WTC11 (cell line): ENCODE results near the gene ZNF358. TPM values are rescaled to one million over a fixed set of nuclear protein-coding genes. Genes with fewer than 3 reads are reported as not detected.

Experiments used
- ATAC-seq: fragments of 200-7000 bp; cut with Tn5 transposase; 2 replicates; pipeline ENCODE4 v1.10.0; 2021; ENCODE audit warnings: mild to moderate bottlenecking, moderate library complexity
- CTCF ChIA-PET: fragments of 300-600 bp; sonication (Branson Sonifier 250); formaldehyde crosslinking; loops from one replicate; lab custom pipeline; 2021; ENCODE audit warnings: antibody characterized with exemption; lab: Charles Lee
- POLR2A ChIA-PET: fragments of 350-600 bp; sonication (Branson Sonifier 250); formaldehyde crosslinking; loops from one replicate; lab custom pipeline; 2021; ENCODE audit warnings: antibody characterized with exemption; lab: Charles Lee
- DNase-seq: peaks from one replicate; pipeline ENCODE4 v3.0.0; 2021; ENCODE audit warnings: low spot score
- H3K27ac Mint-ChIP-seq: 2 replicates; pipeline ENCODE4 v1.8.0; 2021; ENCODE audit warnings: mixed read lengths
- H3K27me3 Mint-ChIP-seq: 2 replicates; pipeline ENCODE4 v1.8.0; 2021; ENCODE audit warnings: low read depth, mild to moderate bottlenecking, moderate library complexity, mixed read lengths
- H3K36me3 Mint-ChIP-seq: 2 replicates; pipeline ENCODE4 v1.8.0; 2021; ENCODE audit warnings: mixed read lengths
- H3K4me1 Mint-ChIP-seq: 2 replicates; pipeline ENCODE4 v1.8.0; 2022; ENCODE audit warnings: mixed read lengths
- H3K4me3 Mint-ChIP-seq: 2 replicates; pipeline ENCODE4 v1.8.0; 2021; ENCODE audit warnings: mild to moderate bottlenecking, moderate library complexity, mixed read lengths
- H3K9me3 Mint-ChIP-seq: 2 replicates; pipeline ENCODE4 v1.8.0; 2021; ENCODE audit warnings: mixed read lengths
- GABPB1 ChIP-seq: sonication (generic); formaldehyde crosslinking; IDR thresholded peaks from 2 replicates; pipeline ENCODE4 v1.8.1; 2023; ENCODE audit warnings: mild to moderate bottlenecking, missing genetic modification reagents
- GTF2I ChIP-seq: fragments of 250-450 bp; sonication (Bioruptor Pico); conservative IDR thresholded peaks from 2 replicates; pipeline ENCODE4 v1.4.0; 2021; ENCODE audit warnings: mild to moderate bottlenecking
- MYBL2 ChIP-seq: sonication (generic); formaldehyde crosslinking; IDR thresholded peaks from 2 replicates; pipeline ENCODE4 v1.8.1; 2023; ENCODE audit warnings: mild to moderate bottlenecking, moderate library complexity, missing genetic modification reagents
- PRRX2 ChIP-seq: fragments of 250-450 bp; sonication (Bioruptor Pico); IDR thresholded peaks from 2 replicates; pipeline ENCODE4 v1.8.0; 2021; ENCODE audit warnings: mild to moderate bottlenecking
- RELA ChIP-seq: sonication (generic); formaldehyde crosslinking; IDR thresholded peaks from 2 replicates; pipeline ENCODE4 v1.8.1; 2022; ENCODE audit warnings: missing genetic modification reagents, mild to moderate bottlenecking, borderline replicate concordance
- SMAD3 ChIP-seq: sonication (generic); formaldehyde crosslinking; IDR thresholded peaks from 2 replicates; pipeline ENCODE4 v1.8.0; 2022; ENCODE audit warnings: missing genetic modification reagents, mild to moderate bottlenecking, borderline replicate concordance
- ZNF121 ChIP-seq: sonication (generic); formaldehyde crosslinking; IDR thresholded peaks from 2 replicates; pipeline ENCODE4 v1.8.0; 2023; ENCODE audit warnings: missing genetic modification reagents
- ZNF232 ChIP-seq: sonication (generic); formaldehyde crosslinking; IDR thresholded peaks from 2 replicates; pipeline ENCODE4 v1.8.0; 2022; ENCODE audit warnings: mild to moderate bottlenecking, missing genetic modification reagents
- total RNA-seq: library from RNA; stranded (reverse); gene quantifications from 3 replicates; pipeline ENCODE4 v1.2.3, GENCODE V29; 2021
- TF ChIP-seq, protein P1 (sequence below): sonication (generic); formaldehyde crosslinking; IDR thresholded peaks from 2 replicates; pipeline ENCODE4 v1.8.1; 2023; ENCODE audit warnings: mild to moderate bottlenecking, missing genetic modification reagents
- TF ChIP-seq, protein P2 (sequence below): fragments of 250-450 bp; sonication (Bioruptor Pico); IDR thresholded peaks from 2 replicates; pipeline ENCODE4 v1.9.0; 2021; ENCODE audit warnings: mild to moderate bottlenecking
- TF ChIP-seq, protein P3 (sequence below): fragments of 250-450 bp; sonication (Bioruptor Pico); IDR thresholded peaks from 2 replicates; pipeline ENCODE4 v1.9.0; 2021; ENCODE audit warnings: moderate library complexity, mild to moderate bottlenecking, inconsistent platforms, borderline replicate concordance
- TF ChIP-seq, protein P4 (sequence below): fragments of 250-450 bp; sonication (Bioruptor Pico); IDR thresholded peaks from 2 replicates; pipeline ENCODE4 v1.9.0; 2021; ENCODE audit warnings: mild to moderate bottlenecking
- TF ChIP-seq, protein P5 (sequence below): fragments of 250-450 bp; sonication (Bioruptor Pico); IDR thresholded peaks from 2 replicates; pipeline ENCODE4 v1.8.0; 2021; ENCODE audit warnings: mild to moderate bottlenecking
- TF ChIP-seq, protein P6 (sequence below): fragments of 250-450 bp; sonication (Bioruptor Pico); IDR thresholded peaks from 2 replicates; pipeline ENCODE4 v2.1.2; 2022; ENCODE audit warnings: mild to moderate bottlenecking, moderate library complexity
- TF ChIP-seq, protein P7 (sequence below): sonication (generic); formaldehyde crosslinking; IDR thresholded peaks from 2 replicates; pipeline ENCODE4 v1.8.1; 2023; ENCODE audit warnings: mild to moderate bottlenecking, missing genetic modification reagents, moderate library complexity

The ZNF358 gene
- total RNA-seq, 1 experiment from 2014 or later, result 37.5 TPM

DNA sequence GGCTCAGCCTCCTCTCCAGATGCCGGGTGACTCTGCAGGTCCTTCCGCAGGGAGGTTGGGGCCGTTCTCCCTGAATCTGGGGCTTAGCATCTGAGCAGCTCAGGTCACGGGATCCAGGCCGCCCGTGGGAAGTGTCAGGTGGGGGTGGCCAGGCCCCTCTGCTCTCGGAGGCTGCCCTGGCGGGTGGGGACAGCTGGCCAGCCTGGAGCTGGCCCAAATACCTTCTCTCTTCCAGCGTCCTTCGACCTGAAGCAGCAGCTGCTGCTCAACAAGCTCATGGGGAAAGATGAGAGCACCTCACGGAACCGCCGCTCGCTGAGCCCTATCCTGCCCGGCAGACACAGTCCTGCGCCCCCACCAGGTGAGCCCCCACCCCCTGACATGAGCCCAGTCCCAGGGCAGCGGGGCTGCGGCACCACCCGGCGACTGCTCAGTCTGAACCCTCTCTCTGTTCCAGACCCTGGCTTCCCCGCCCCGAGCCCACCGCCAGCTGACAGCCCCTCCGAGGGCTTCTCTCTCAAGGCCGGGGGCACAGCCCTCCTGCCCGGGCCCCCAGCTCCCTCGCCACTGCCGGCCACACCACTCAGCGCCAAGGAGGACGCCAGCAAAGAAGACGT lies 46.1 kb upstream of the ZNF358 start (continued):
- TF ChIP-seq MYBL2 (CRISPR knock-in tag) (no peak), ZNF121 (CRISPR knock-in tag) (no peak)
- TF ChIP-seq, protein P1, sequence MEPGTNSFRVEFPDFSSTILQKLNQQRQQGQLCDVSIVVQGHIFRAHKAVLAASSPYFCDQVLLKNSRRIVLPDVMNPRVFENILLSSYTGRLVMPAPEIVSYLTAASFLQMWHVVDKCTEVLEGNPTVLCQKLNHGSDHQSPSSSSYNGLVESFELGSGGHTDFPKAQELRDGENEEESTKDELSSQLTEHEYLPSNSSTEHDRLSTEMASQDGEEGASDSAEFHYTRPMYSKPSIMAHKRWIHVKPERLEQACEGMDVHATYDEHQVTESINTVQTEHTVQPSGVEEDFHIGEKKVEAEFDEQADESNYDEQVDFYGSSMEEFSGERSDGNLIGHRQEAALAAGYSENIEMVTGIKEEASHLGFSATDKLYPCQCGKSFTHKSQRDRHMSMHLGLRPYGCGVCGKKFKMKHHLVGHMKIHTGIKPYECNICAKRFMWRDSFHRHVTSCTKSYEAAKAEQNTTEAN, result no peak
- TF ChIP-seq, protein P2, sequence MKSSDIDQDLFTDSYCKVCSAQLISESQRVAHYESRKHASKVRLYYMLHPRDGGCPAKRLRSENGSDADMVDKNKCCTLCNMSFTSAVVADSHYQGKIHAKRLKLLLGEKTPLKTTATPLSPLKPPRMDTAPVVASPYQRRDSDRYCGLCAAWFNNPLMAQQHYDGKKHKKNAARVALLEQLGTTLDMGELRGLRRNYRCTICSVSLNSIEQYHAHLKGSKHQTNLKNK (CRISPR knock-in tag), result no peak
- TF ChIP-seq, protein P3, sequence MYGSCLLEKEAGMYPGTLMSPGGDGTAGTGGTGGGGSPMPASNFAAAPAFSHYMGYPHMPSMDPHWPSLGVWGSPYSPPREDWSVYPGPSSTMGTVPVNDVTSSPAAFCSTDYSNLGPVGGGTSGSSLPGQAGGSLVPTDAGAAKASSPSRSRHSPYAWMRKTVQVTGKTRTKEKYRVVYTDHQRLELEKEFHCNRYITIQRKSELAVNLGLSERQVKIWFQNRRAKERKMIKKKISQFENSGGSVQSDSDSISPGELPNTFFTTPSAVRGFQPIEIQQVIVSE, result no peak

DNA sequence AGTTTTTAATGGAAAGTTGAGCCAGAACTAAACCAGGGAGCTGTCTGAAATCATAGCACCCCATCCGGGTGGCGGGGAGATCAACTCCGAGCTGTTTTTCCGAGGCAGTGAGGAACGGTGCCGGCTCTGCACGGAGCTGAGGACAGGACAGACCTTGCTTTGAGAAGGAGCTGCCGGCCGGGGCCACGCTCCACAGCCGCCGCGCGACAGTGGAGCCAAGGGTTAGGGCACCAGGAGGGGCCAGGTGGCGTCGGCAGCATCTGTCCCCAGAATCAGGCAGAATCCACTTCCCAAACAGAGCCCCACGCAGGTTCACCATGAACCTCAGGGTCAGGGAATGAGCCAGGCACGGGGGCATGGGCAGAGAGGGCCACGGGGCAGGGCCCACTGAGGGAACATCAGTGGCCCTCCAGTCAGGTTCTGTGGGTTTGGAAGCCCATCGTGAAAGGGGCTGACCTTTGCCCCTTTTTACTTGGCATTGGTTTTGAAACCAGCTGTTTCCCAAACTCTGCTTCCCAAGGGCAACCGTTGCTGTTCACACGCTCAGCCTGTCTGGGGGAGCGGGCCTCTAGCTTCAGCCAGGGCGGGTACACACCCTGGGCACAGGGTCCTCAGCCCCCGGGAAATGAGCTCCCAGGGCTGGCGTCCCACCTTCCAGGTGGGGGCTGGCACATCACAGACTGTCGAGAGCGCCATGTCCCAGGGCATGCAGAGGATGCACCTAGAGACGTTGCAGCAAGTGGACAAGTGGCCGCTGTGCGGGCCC lies 45.2 kb upstream of the ZNF358 start:
- Mint-ChIP-seq H3K4me1 (no peaks in the 10 kb centered on the region), H3K9me3 (no peaks in the 10 kb centered on the region), H3K36me3 (peaks cover 6% of the 10 kb centered on the region; the same call in 1 of the 2 replicates), H3K4me3 (no peak overlapping the region), H3K27ac (no peak overlapping the region), H3K27me3 (no peaks in the 10 kb centered on the region)
- DNase-seq (no peak), ATAC-seq (no peak)
- ChIA-PET CTCF (interaction anchor here (1.1 kb wide), 1 partner anchor 9 kb away, joined by 6 read pairs; no protein-coding TSS in a partner anchor), POLR2A (no interaction called here)
- TF ChIP-seq RELA (CRISPR knock-in tag) (no peak), ZNF232 (no peak), GTF2I (CRISPR knock-in tag) (no peak), GABPB1 (no peak), PRRX2 (CRISPR knock-in tag) (no peak), SMAD3 (no peak)
- TF ChIP-seq, protein P1, result no peak
- TF ChIP-seq, protein P4, sequence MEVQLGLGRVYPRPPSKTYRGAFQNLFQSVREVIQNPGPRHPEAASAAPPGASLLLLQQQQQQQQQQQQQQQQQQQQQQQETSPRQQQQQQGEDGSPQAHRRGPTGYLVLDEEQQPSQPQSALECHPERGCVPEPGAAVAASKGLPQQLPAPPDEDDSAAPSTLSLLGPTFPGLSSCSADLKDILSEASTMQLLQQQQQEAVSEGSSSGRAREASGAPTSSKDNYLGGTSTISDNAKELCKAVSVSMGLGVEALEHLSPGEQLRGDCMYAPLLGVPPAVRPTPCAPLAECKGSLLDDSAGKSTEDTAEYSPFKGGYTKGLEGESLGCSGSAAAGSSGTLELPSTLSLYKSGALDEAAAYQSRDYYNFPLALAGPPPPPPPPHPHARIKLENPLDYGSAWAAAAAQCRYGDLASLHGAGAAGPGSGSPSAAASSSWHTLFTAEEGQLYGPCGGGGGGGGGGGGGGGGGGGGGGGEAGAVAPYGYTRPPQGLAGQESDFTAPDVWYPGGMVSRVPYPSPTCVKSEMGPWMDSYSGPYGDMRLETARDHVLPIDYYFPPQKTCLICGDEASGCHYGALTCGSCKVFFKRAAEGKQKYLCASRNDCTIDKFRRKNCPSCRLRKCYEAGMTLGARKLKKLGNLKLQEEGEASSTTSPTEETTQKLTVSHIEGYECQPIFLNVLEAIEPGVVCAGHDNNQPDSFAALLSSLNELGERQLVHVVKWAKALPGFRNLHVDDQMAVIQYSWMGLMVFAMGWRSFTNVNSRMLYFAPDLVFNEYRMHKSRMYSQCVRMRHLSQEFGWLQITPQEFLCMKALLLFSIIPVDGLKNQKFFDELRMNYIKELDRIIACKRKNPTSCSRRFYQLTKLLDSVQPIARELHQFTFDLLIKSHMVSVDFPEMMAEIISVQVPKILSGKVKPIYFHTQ (CRISPR knock-in tag), result no peak
- TF ChIP-seq, protein P5, sequence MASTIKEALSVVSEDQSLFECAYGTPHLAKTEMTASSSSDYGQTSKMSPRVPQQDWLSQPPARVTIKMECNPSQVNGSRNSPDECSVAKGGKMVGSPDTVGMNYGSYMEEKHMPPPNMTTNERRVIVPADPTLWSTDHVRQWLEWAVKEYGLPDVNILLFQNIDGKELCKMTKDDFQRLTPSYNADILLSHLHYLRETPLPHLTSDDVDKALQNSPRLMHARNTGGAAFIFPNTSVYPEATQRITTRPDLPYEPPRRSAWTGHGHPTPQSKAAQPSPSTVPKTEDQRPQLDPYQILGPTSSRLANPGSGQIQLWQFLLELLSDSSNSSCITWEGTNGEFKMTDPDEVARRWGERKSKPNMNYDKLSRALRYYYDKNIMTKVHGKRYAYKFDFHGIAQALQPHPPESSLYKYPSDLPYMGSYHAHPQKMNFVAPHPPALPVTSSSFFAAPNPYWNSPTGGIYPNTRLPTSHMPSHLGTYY (CRISPR knock-in tag), result no peak
- TF ChIP-seq, protein P6, sequence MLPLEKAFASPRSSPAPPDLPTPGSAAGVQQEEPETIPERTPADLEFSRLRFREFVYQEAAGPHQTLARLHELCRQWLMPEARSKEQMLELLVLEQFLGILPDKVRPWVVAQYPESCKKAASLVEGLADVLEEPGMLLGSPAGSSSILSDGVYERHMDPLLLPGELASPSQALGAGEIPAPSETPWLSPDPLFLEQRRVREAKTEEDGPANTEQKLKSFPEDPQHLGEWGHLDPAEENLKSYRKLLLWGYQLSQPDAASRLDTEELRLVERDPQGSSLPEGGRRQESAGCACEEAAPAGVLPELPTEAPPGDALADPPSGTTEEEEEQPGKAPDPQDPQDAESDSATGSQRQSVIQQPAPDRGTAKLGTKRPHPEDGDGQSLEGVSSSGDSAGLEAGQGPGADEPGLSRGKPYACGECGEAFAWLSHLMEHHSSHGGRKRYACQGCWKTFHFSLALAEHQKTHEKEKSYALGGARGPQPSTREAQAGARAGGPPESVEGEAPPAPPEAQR, result no peak
- TF ChIP-seq, protein P7, sequence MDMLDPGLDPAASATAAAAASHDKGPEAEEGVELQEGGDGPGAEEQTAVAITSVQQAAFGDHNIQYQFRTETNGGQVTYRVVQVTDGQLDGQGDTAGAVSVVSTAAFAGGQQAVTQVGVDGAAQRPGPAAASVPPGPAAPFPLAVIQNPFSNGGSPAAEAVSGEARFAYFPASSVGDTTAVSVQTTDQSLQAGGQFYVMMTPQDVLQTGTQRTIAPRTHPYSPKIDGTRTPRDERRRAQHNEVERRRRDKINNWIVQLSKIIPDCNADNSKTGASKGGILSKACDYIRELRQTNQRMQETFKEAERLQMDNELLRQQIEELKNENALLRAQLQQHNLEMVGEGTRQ (CRISPR knock-in tag), result no peak
